Mesenchymal stem cell (in vitro differentiated cells and primary cell): Measurements from ENCODE around the gene GNA12.
"Not testable (repeated sequence)": the region's sequence is repeated elsewhere in the genome, so short reads cannot be mapped to it uniquely, and the experiment has no call there.

Experiments
- DNase-seq: peaks from one replicate; pipeline ENCODE4 v3.0.0-alpha.2; 2013
- H2AFZ ChIP-seq: one replicate; pipeline ENCODE4 v1.6.1; 2013; ENCODE audit warnings: low read depth, mild to moderate bottlenecking, control low read depth, inconsistent platforms, low read length, moderate library complexity
- H2AK5ac ChIP-seq: 2 replicates; pipeline ENCODE4 v1.6.1; 2013; ENCODE audit warnings: low read length, moderate library complexity, mild to moderate bottlenecking, inconsistent platforms; ENCODE audit not compliant: severe bottlenecking
- H2BK120ac ChIP-seq: one replicate; pipeline ENCODE4 v1.6.1; 2013; ENCODE audit warnings: low read depth, mild to moderate bottlenecking, inconsistent platforms, low read length, moderate library complexity
- H2BK12ac ChIP-seq, 2 experiments: one replicate each; pipeline ENCODE4 v1.6.1; 2013; ENCODE audit warnings: inconsistent platforms in 2 of 2, low read length in 2 of 2, mild to moderate bottlenecking in 2 of 2, moderate library complexity in 2 of 2, control low read depth in 1 of 2
- H2BK15ac ChIP-seq: one replicate; pipeline ENCODE4 v1.6.1; 2013; ENCODE audit warnings: mild to moderate bottlenecking, low read depth, inconsistent platforms; ENCODE audit not compliant: poor library complexity, severe bottlenecking
- H2BK5ac ChIP-seq: 2 replicates; pipeline ENCODE4 v1.6.1; 2013; ENCODE audit warnings: low read depth, mild to moderate bottlenecking, low read length, control low read depth, inconsistent platforms; ENCODE audit not compliant: poor library complexity, severe bottlenecking
- H3K14ac ChIP-seq, 2 experiments: one replicate each; pipeline ENCODE4 v1.6.1; 2013; ENCODE audit warnings: inconsistent platforms in 2 of 2, low read length in 2 of 2, control low read depth in 1 of 2, mild to moderate bottlenecking in 1 of 2, moderate library complexity in 1 of 2
- H3K18ac ChIP-seq, 2 experiments: one replicate each; pipeline ENCODE4 v1.6.1; 2013; ENCODE audit warnings: inconsistent platforms in 2 of 2, low read length in 2 of 2, control low read depth in 1 of 2, low read depth in 1 of 2, mild to moderate bottlenecking in 1 of 2
- H3K23ac ChIP-seq, 2 experiments: one replicate each; pipeline ENCODE4 v1.6.1; 2013; ENCODE audit warnings: inconsistent platforms in 2 of 2, low read length in 2 of 2, mild to moderate bottlenecking in 2 of 2, moderate library complexity in 2 of 2, control low read depth in 1 of 2
- H3K27ac ChIP-seq: 2 replicates; pipeline ENCODE4 v1.5.1; 2013; ENCODE audit warnings: mild to moderate bottlenecking, moderate library complexity, low read length, control low read depth, inconsistent platforms; ENCODE audit not compliant: poor library complexity, severe bottlenecking
- H3K27me3 ChIP-seq, 2 experiments: 2 replicates each; pipeline versions ENCODE4 v1.6.1 to v1.7.0; 2013; ENCODE audit warnings: low read length in 2 of 2, mild to moderate bottlenecking in 2 of 2, moderate library complexity in 2 of 2, control low read depth in 1 of 2, inconsistent platforms in 1 of 2; ENCODE audit not compliant: control insufficient read depth in 1 of 2, insufficient read depth in 1 of 2
- H3K36me3 ChIP-seq, 2 experiments: 2 replicates each; pipeline versions ENCODE4 v1.6.1 to v1.7.0; 2013; ENCODE audit warnings: low read length in 2 of 2, control low read depth in 1 of 2, inconsistent platforms in 1 of 2, low read depth in 1 of 2, mild to moderate bottlenecking in 1 of 2; ENCODE audit not compliant: insufficient read depth in 2 of 2, control insufficient read depth in 1 of 2
- H3K4ac ChIP-seq, 2 experiments: one replicate each; pipeline ENCODE4 v1.6.1; 2013; ENCODE audit warnings: inconsistent platforms in 2 of 2, low read length in 2 of 2, mild to moderate bottlenecking in 2 of 2, moderate library complexity in 2 of 2, control low read depth in 1 of 2, low read depth in 1 of 2
- H3K4me1 ChIP-seq: 2 replicates; pipeline ENCODE4 v1.6.1; 2013; ENCODE audit warnings: low read depth, low read length, control low read depth; ENCODE audit not compliant: control insufficient read depth, insufficient read depth
- H3K4me2 ChIP-seq: 2 replicates; pipeline ENCODE4 v1.6.1; 2013; ENCODE audit warnings: low read length, mild to moderate bottlenecking, inconsistent platforms; ENCODE audit not compliant: poor library complexity, severe bottlenecking
- H3K4me3 ChIP-seq, 2 experiments: 2 replicates each; pipeline versions ENCODE4 v1.5.1 to v1.7.0; 2013; ENCODE audit warnings: low read length in 2 of 2, mild to moderate bottlenecking in 2 of 2, control low read depth in 1 of 2, low read depth in 1 of 2; ENCODE audit not compliant: insufficient read depth in 1 of 2
- H3K79me1 ChIP-seq: replicated peaks from 2 replicates; pipeline ENCODE4 v1.6.1; 2013; ENCODE audit warnings: mild to moderate bottlenecking, control low read depth, low read length, inconsistent platforms; ENCODE audit not compliant: poor library complexity, severe bottlenecking
- H3K9ac ChIP-seq: 2 replicates; pipeline ENCODE4 v1.7.0; 2013; ENCODE audit warnings: mild to moderate bottlenecking, low read length, moderate library complexity
- H3K9me3 ChIP-seq: 2 replicates; pipeline ENCODE4 v1.7.0; 2013; ENCODE audit warnings: mild to moderate bottlenecking, low read length; ENCODE audit not compliant: control insufficient read depth
- H4K8ac ChIP-seq: one replicate; pipeline ENCODE4 v1.6.1; 2013; ENCODE audit warnings: inconsistent platforms, mild to moderate bottlenecking, low read length, moderate library complexity
- H4K91ac ChIP-seq: one replicate; pipeline ENCODE4 v1.6.1; 2013; ENCODE audit warnings: mild to moderate bottlenecking, low read length, inconsistent platforms
- WGBS: methylation state at CpG from one replicate; pipeline ENCODE4 v1.1.7; 2013; ENCODE audit warnings: mixed read lengths; 5-methylcytosine and 5-hydroxymethylcytosine counted together

The GNA12 gene

DNA sequence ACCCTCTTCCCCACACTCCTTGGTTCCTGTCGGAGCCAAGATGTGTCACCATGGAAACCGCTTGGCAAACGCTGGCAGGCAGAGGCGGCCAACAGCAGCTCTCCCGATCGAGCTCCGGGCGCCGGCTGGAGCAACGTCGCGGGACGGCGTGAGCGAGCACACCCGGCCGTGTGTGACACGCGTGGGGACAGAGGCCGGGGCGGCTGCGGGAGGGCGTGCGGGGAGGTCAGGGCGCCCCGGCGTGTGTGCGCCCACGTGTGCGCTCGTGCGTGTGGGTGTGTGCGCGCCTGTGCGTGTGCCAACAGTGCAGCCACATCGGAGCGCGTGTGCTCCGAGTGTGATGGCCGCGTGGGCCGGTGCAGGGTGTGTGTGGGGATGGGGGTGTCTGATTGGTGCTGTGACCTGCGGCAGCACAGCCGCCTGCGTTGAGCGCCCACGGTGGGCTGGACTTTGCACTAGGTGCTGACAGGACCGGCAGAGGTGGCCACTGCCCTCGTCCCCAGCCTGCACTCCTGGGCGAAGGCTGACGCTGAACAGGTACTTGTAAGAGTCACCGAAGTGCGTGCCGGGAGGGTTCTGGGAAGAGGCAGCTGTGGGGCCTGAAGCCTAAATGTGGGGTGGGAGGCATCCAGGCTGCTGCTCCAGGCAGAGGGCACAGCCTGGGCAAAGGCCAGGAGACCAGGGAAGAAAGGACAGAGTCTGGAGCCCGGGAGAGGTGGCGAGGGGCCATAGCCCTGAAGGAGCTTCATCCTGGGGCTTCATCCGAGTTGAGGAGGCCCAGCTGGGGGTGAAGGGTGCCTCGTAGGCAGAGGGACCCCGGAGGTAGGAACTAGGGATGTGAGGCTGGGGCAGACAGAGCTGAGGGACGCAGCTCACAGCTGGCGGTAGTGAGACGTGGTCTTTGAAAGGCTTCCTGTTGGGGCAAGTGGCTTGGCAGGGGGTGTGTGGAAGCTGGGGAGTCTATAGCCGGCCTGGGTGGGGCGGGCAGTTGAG lies 164.7 kb downstream of the GNA12 start:
- not testable (repeated sequence) for H3K4me1 ChIP-seq, H3K79me1 ChIP-seq, H2AK5ac ChIP-seq, H2AFZ ChIP-seq, H4K8ac ChIP-seq, H3K4me3 ChIP-seq, DNase-seq, H3K4me2 ChIP-seq, H3K9ac ChIP-seq, H3K27ac ChIP-seq, H3K18ac ChIP-seq, H3K23ac ChIP-seq, H2BK120ac ChIP-seq, H3K4ac ChIP-seq, H2BK12ac ChIP-seq, H3K14ac ChIP-seq, H2BK5ac ChIP-seq, H2BK15ac ChIP-seq, H3K9me3 ChIP-seq, H3K36me3 ChIP-seq
- H3K27me3 ChIP-seq: peaks cover 5 to 23% of the 10 kb centered on the region in 2 experiments
- H4K91ac ChIP-seq: peak overlapping the region; percentile 50
- WGBS: 94% methylated on average over 40 of the region's 64 CpGs

GRCh38 chr7:2678454-2678853 lies 165.7 kb downstream of the GNA12 start:
- not testable (repeated sequence) for H3K4me1 ChIP-seq, H2AK5ac ChIP-seq, H3K23ac ChIP-seq, H2BK120ac ChIP-seq, H4K91ac ChIP-seq, H3K4ac ChIP-seq, H4K8ac ChIP-seq, H3K4me3 ChIP-seq, H3K14ac ChIP-seq, H3K27ac ChIP-seq, H2AFZ ChIP-seq, H2BK15ac ChIP-seq, H2BK12ac ChIP-seq, H3K18ac ChIP-seq, H3K9me3 ChIP-seq, H3K36me3 ChIP-seq, H3K79me1 ChIP-seq, H3K4me2 ChIP-seq, DNase-seq, H2BK5ac ChIP-seq, H3K9ac ChIP-seq
- peaks cover 5 to 23% of the 10 kb centered on the region in 2 experiments for H3K27me3 ChIP-seq
- 77% methylated on average over 15 of the region's 15 CpGs for WGBS
